SK-N-SH treated with all-trans-retinoic acid at 6 μM for 48 hours (cell line): ENCODE measurements around the gene ABCC11.

Experiments
- CREB5 ChIP-seq: fragments of 250-450 bp; sonication (Bioruptor Pico); IDR thresholded peaks from 2 replicates; pipeline ENCODE4 v1.5.1; 2020; ENCODE audit warnings: low read depth, mild to moderate bottlenecking, moderate library complexity
- TOX ChIP-seq: fragments of 250-450 bp; sonication (Bioruptor Pico); IDR thresholded peaks from 2 replicates; pipeline ENCODE4 v1.8.0; 2021; ENCODE audit warnings: mild to moderate bottlenecking, moderate library complexity, borderline replicate concordance
- TSHZ2 ChIP-seq: fragments of 250-450 bp; sonication (Bioruptor Pico); IDR thresholded peaks from 2 replicates; pipeline ENCODE4 v1.5.0; 2020; ENCODE audit warnings: mild to moderate bottlenecking, moderate library complexity
- ZFP3 ChIP-seq: fragments of 250-450 bp; sonication (Bioruptor Pico); IDR thresholded peaks from 2 replicates; pipeline ENCODE4 v1.5.0; 2020; ENCODE audit warnings: mild to moderate bottlenecking, moderate library complexity

- TF ChIP-seq ZFP3 (CRISPR knock-in tag), result no peak
- TF ChIP-seq CREB5 (CRISPR knock-in tag), result no peak
- no peak for TF ChIP-seq TOX (CRISPR knock-in tag)
- TF ChIP-seq TSHZ2 (CRISPR knock-in tag), result no peak
These were observed 23.8 kb downstream of the ABCC11 start for GRCh38 chr16:48223490-48223889.
